Keratinocyte (primary cell): Measurements from ENCODE around the gene ATP5F1E. TPM values are rescaled to one million over a fixed set of nuclear protein-coding genes. Genes with fewer than 3 reads are reported as not detected.
A peak's percentile ranks its signal among the peaks of the same experiment; 100 is the strongest.

ENCODE experiments used
- DNase-seq: peaks from one replicate; pipeline ENCODE4 v3.0.0-alpha.2; 2011; ENCODE audit warnings: low read depth, missing footprints, low spot score
- FAIRE-seq: peaks from 2 replicates; lab custom pipeline; 2011; peaks lifted over from hg19 to GRCh38; lab: Jason Lieb, UNC
- H2AFZ ChIP-seq: 2 replicates; pipeline ENCODE4 v1.6.0; 2012; ENCODE audit warnings: low read length, control low read depth, inconsistent platforms; ENCODE audit not compliant: control insufficient read depth
- H3K27ac ChIP-seq: 2 replicates; pipeline ENCODE4 v1.5.1; 2011; ENCODE audit warnings: low read length; ENCODE audit not compliant: control insufficient read depth, insufficient read depth
- H3K27me3 ChIP-seq: 3 replicates; pipeline ENCODE4 v1.6.0; 2011; ENCODE audit warnings: low read length; ENCODE audit not compliant: control insufficient read depth, insufficient read depth; ENCODE audit errors: extremely low read depth
- H3K36me3 ChIP-seq, 2 experiments: 2 replicates in 1 of 2; 3 replicates in 1 of 2; pipeline ENCODE4 v1.5.1; 2011; ENCODE audit warnings: low read length in 2 of 2, mild to moderate bottlenecking in 1 of 2; ENCODE audit not compliant: control insufficient read depth in 2 of 2, insufficient read depth in 2 of 2; ENCODE audit errors: extremely low read depth in 1 of 2
- H3K4me1 ChIP-seq: 3 replicates; pipeline ENCODE4 v1.5.1; 2011; ENCODE audit warnings: low read length; ENCODE audit not compliant: control insufficient read depth, insufficient read depth; ENCODE audit errors: extremely low read depth
- H3K4me2 ChIP-seq: 3 replicates; pipeline ENCODE4 v1.6.0; 2011; ENCODE audit warnings: low read depth, low read length; ENCODE audit not compliant: control insufficient read depth, insufficient read depth; ENCODE audit errors: extremely low read depth
- H3K4me3 ChIP-seq, 3 experiments: fragments of 200-600 bp in 1 of 3; sonication (generic) in 1 of 3; 2 replicates in 2 of 3; 3 replicates in 1 of 3; pipeline ENCODE4 v1.5.1; 2011 to 2016; ENCODE audit warnings: low read length in 3 of 3, mild to moderate bottlenecking in 3 of 3, control low read depth in 2 of 3, inconsistent platforms in 1 of 3, low read depth in 1 of 3, mixed read lengths in 1 of 3, mixed run types in 1 of 3, moderate library complexity in 1 of 3; ENCODE audit not compliant: control insufficient read depth in 2 of 3, insufficient read depth in 2 of 3; ENCODE audit errors: extremely low read depth in 1 of 3
- H3K79me2 ChIP-seq: 2 replicates; pipeline ENCODE4 v1.6.0; 2012; ENCODE audit warnings: low read length; ENCODE audit not compliant: control insufficient read depth, insufficient read depth
- H3K9ac ChIP-seq: 3 replicates; pipeline ENCODE4 v1.6.0; 2011; ENCODE audit warnings: low read length; ENCODE audit not compliant: control insufficient read depth, insufficient read depth; ENCODE audit errors: extremely low read depth
- H3K9me1 ChIP-seq: 3 replicates; pipeline ENCODE4 v1.6.0; 2011; ENCODE audit warnings: low read length; ENCODE audit not compliant: control insufficient read depth, insufficient read depth; ENCODE audit errors: extremely low read depth
- H3K9me3 ChIP-seq: 2 replicates; pipeline ENCODE4 v1.5.1; 2012; ENCODE audit warnings: low read depth, low read length; ENCODE audit not compliant: control insufficient read depth
- H4K20me1 ChIP-seq: 3 replicates; pipeline ENCODE4 v1.6.0; 2011; ENCODE audit warnings: low read length; ENCODE audit not compliant: control insufficient read depth, insufficient read depth; ENCODE audit errors: extremely low read depth
- EZH2 ChIP-seq: IDR thresholded peaks from one replicate; pipeline ENCODE4 v1.6.1; 2012; ENCODE audit warnings: inconsistent platforms, mild to moderate bottlenecking, low read length, moderate library complexity
- dilution Hi-C: fragments of 300-500 bp; cut with MboI; formaldehyde crosslinking; loops from one replicate; pipeline ENCODE4 v1.7.0; 2020; ENCODE audit warnings: low sequenced_read_pairs; ENCODE audit not compliant: extremely low pct_ligation_motif_present
- polyA plus RNA-seq, 5 experiments: library from polyadenylated mRNA; depleted of rRNA in 3 of 5; stranded (reverse) in 3 of 5; stranded (forward) in 1 of 5; unstranded in 1 of 5; fragments of >200 nt; gene quantifications; 1 replicate in 1 of 5; 2 replicates in 3 of 5; 3 replicates in 1 of 5; pipeline versions ENCODE4 v1.2.1 to v1.2.3, GENCODE V29; 2011 to 2012; ENCODE audit warnings: missing spikeins in 2 of 5, low read depth in 1 of 5, low replicate concordance in 1 of 5
- TF ChIP-seq, protein P1 (sequence below), 3 experiments: IDR thresholded peaks in 1 of 3; conservative IDR thresholded peaks in 1 of 3; optimal IDR thresholded peaks in 1 of 3; 2 replicates in 2 of 3; 3 replicates in 1 of 3; pipeline versions ENCODE3 to v1.5.1; 2011; ENCODE audit warnings: low read length in 3 of 3, mild to moderate bottlenecking in 3 of 3, moderate library complexity in 2 of 3, control low read depth in 1 of 3, inconsistent platforms in 1 of 3; ENCODE audit not compliant: insufficient read depth in 2 of 3; ENCODE audit errors: extremely low read depth in 1 of 3

ATP5F1E gene
- polyA plus RNA-seq, 1 donor (not counting 4 experiments of a cell fraction or from before 2014, with no cell fraction given), result 99.7 TPM

DNA sequence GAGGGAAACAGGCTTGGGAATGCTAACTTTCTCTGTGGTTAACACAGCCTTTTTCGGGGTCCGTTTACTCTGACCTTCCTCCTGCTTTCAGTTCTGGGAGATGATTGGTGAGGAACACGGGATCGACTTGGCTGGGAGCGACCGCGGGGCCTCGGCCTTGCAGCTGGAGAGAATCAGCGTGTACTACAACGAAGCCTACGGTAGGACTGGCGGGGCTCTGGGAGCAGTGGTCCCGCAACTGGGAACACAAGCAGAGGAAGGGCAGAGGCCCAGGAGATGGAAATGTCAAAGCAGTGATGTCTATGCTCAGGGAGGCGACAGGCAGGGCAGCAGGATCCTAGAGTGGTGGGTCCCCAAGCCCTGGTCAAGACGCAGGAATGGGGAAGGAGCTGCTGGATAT, 9.4 kb downstream of the ATP5F1E start:
- Histone ChIP-seq H3K9me3 (no peaks in the 10 kb centered on the region), H3K27me3 (no peaks in the 10 kb centered on the region), H3K9me1 (no peaks in the 10 kb centered on the region), H3K4me2 (no peak overlapping the region), H3K79me2 (peaks cover 29% of the 10 kb centered on the region), H3K9ac (no peak overlapping the region), H3K27ac (no peak overlapping the region), H3K4me1 (peaks cover 12% of the 10 kb centered on the region), H2AFZ (no peak overlapping the region), H4K20me1 (no peaks in the 10 kb centered on the region), H3K36me3 (peaks cover 21 to 34% of the 10 kb centered on the region in 2 experiments), H3K4me3 (no peak overlapping the region)
- DNase-seq, result no peak
- TF ChIP-seq, protein P1, sequence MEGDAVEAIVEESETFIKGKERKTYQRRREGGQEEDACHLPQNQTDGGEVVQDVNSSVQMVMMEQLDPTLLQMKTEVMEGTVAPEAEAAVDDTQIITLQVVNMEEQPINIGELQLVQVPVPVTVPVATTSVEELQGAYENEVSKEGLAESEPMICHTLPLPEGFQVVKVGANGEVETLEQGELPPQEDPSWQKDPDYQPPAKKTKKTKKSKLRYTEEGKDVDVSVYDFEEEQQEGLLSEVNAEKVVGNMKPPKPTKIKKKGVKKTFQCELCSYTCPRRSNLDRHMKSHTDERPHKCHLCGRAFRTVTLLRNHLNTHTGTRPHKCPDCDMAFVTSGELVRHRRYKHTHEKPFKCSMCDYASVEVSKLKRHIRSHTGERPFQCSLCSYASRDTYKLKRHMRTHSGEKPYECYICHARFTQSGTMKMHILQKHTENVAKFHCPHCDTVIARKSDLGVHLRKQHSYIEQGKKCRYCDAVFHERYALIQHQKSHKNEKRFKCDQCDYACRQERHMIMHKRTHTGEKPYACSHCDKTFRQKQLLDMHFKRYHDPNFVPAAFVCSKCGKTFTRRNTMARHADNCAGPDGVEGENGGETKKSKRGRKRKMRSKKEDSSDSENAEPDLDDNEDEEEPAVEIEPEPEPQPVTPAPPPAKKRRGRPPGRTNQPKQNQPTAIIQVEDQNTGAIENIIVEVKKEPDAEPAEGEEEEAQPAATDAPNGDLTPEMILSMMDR (optimal IDR thresholded peaks at IDR 0.05 in 1 of 3, IDR thresholded peaks at IDR 0.05 in 1 of 3, conservative IDR thresholded peaks at IDR 0.05 in 1 of 3; ENCODE audit: extremely low read depth in 1 of 3, insufficient read depth in 2 of 3, low read length in 3 of 3), result no peak
- TF ChIP-seq EZH2, result no peak
- dilution Hi-C loops, result no loop called here
- no peak for FAIRE-seq

GRCh38 chr20:59020938-59021551, 11.1 kb downstream of the ATP5F1E start:
- Histone ChIP-seq H3K27ac (peak overlapping the region; percentile 37), H3K9me1 (no peaks in the 10 kb centered on the region), H2AFZ (peak overlapping the region; percentile 49), H3K9ac (no peak overlapping the region), H4K20me1 (no peaks in the 10 kb centered on the region), H3K4me3 (peak overlapping the region in 1 of 3 experiments; percentile 25), H3K27me3 (no peaks in the 10 kb centered on the region), H3K4me1 (peaks cover 25% of the 10 kb centered on the region), H3K4me2 (peak overlapping the region; percentile 64), H3K9me3 (no peaks in the 10 kb centered on the region), H3K36me3 (peaks cover 19 to 26% of the 10 kb centered on the region in 2 experiments), H3K79me2 (peaks cover 13% of the 10 kb centered on the region)
- no peak for DNase-seq
- FAIRE-seq, result peak; percentile 90
- TF ChIP-seq EZH2, result no peak
- TF ChIP-seq, protein P1 (optimal IDR thresholded peaks at IDR 0.05 in 1 of 3, IDR thresholded peaks at IDR 0.05 in 1 of 3, conservative IDR thresholded peaks at IDR 0.05 in 1 of 3; ENCODE audit: extremely low read depth in 1 of 3, insufficient read depth in 2 of 3, low read length in 3 of 3), result no peak
- dilution Hi-C loops, result no loop called here
